Smooth muscle cell (in vitro differentiated cells): ENCODE measurements around the gene DCDC2C. TPM values are rescaled to one million over a fixed set of nuclear protein-coding genes. Genes with fewer than 3 reads are reported as not detected.

Source experiments
- DNase-seq: peaks from one replicate; lab custom pipeline; 2025; ENCODE audit not compliant: unreplicated experiment; lab: John Stamatoyannopoulos, UW
- H2AFZ ChIP-seq: fragments of 200-600 bp; sonication (generic); 2 replicates; pipeline ENCODE4 v1.6.0; 2016; ENCODE audit warnings: antibody characterized with exemption, low read depth, mild to moderate bottlenecking
- H3F3A ChIP-seq: fragments of 200-600 bp; sonication (generic); 2 replicates; pipeline ENCODE4 v1.6.0; 2017; ENCODE audit warnings: antibody characterized with exemption, low read depth
- H3K27ac ChIP-seq: fragments of 200-600 bp; sonication (generic); 2 replicates; pipeline ENCODE4 v1.5.1; 2016; ENCODE audit warnings: low read depth, mild to moderate bottlenecking
- H3K27me3 ChIP-seq: fragments of 200-600 bp; sonication (generic); 2 replicates; pipeline ENCODE4 v1.6.1; 2016; ENCODE audit warnings: low read depth, mild to moderate bottlenecking
- H3K36me3 ChIP-seq: fragments of 200-600 bp; sonication (generic); 2 replicates; pipeline ENCODE4 v1.5.1; 2016; ENCODE audit warnings: low read depth
- H3K4me1 ChIP-seq: fragments of 200-600 bp; sonication (generic); 2 replicates; pipeline ENCODE4 v1.5.1; 2016; ENCODE audit warnings: low read depth
- H3K4me2 ChIP-seq: fragments of 200-600 bp; sonication (generic); 2 replicates; pipeline ENCODE4 v1.6.0; 2016; ENCODE audit warnings: mild to moderate bottlenecking
- H3K4me3 ChIP-seq: fragments of 200-600 bp; sonication (generic); 2 replicates; pipeline ENCODE4 v1.5.1; 2016; ENCODE audit warnings: mild to moderate bottlenecking
- H3K79me2 ChIP-seq: fragments of 200-600 bp; sonication (generic); 2 replicates; pipeline ENCODE4 v1.6.0; 2016; ENCODE audit warnings: low read depth, mild to moderate bottlenecking
- H3K9ac ChIP-seq: fragments of 200-600 bp; sonication (generic); 2 replicates; pipeline ENCODE4 v1.6.0; 2016; ENCODE audit warnings: low read depth
- H3K9me3 ChIP-seq: fragments of 200-600 bp; sonication (generic); replicated peaks from 2 replicates; pipeline ENCODE4 v1.5.1; 2016; ENCODE audit warnings: low read depth
- H4K20me1 ChIP-seq: fragments of 200-600 bp; sonication (generic); 2 replicates; pipeline ENCODE4 v1.6.0; 2016; ENCODE audit warnings: low read depth
- WGBS: methylation state at CpG from one replicate; pipeline ENCODE4 v1.1.7; 2016; ENCODE audit warnings: low lambda C conversion rate; 5-methylcytosine and 5-hydroxymethylcytosine counted together
- polyA plus RNA-seq: library from polyadenylated mRNA; unstranded; fragments of >200 nt; fragmentation: Nextera tagmentation; extraction: Ambion mirVana; gene quantifications from 2 replicates; pipeline ENCODE4 v1.2.1, GENCODE V29; 2016
- total RNA-seq: library from RNA; depleted of rRNA; stranded (reverse); fragments of >200 nt; gene quantifications from 2 replicates; pipeline ENCODE4 v1.2.3, GENCODE V29; 2014
- TF ChIP-seq, protein P1 (sequence below): fragments of 200-600 bp; sonication (generic); IDR thresholded peaks from 2 replicates; pipeline ENCODE4 v1.5.1; 2017; ENCODE audit warnings: borderline replicate concordance, mild to moderate bottlenecking, antibody characterized with exemption; ENCODE audit not compliant: insufficient read depth, poor library complexity, severe bottlenecking

DCDC2C gene
- total and polyA plus RNA-seq, 2 experiments from 2014 or later = not detected

DNA sequence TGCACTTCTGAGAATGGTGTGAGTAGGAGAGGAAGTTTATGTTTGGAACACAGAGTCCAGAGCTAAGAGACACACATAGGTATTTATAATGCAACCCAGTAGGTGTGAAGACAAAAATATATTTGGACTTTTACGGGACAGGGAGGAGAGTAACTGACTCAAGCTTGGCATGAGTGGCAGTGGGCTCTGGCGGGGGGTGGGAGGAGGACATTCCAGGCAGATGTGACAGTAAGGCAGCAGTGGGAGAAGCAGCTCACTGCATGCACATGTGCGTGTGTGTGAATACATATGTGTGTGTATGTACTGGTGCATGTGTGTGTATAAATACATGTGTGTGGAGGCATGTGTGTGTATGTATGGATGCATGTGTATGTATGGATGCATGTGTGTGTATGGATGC is 51.4 kb downstream of the DCDC2C start:
- Histone ChIP-seq H3K4me3 (no peak overlapping the region), H4K20me1 (no peaks in the 10 kb centered on the region), H3K9me3 (no peaks in the 10 kb centered on the region), H3F3A (no peaks in the 10 kb centered on the region), H3K4me1 (no peaks in the 10 kb centered on the region), H3K4me2 (no peak overlapping the region), H2AFZ (no peak overlapping the region), H3K27me3 (peaks cover 7% of the 10 kb centered on the region), H3K9ac (no peak overlapping the region), H3K36me3 (no peaks in the 10 kb centered on the region), H3K79me2 (no peaks in the 10 kb centered on the region), H3K27ac (no peak overlapping the region)
- DNase-seq = no peak
- WGBS = 96% methylated on average over 3 of the region's 3 CpGs
- TF ChIP-seq, protein P1, sequence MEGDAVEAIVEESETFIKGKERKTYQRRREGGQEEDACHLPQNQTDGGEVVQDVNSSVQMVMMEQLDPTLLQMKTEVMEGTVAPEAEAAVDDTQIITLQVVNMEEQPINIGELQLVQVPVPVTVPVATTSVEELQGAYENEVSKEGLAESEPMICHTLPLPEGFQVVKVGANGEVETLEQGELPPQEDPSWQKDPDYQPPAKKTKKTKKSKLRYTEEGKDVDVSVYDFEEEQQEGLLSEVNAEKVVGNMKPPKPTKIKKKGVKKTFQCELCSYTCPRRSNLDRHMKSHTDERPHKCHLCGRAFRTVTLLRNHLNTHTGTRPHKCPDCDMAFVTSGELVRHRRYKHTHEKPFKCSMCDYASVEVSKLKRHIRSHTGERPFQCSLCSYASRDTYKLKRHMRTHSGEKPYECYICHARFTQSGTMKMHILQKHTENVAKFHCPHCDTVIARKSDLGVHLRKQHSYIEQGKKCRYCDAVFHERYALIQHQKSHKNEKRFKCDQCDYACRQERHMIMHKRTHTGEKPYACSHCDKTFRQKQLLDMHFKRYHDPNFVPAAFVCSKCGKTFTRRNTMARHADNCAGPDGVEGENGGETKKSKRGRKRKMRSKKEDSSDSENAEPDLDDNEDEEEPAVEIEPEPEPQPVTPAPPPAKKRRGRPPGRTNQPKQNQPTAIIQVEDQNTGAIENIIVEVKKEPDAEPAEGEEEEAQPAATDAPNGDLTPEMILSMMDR = no peak

DNA sequence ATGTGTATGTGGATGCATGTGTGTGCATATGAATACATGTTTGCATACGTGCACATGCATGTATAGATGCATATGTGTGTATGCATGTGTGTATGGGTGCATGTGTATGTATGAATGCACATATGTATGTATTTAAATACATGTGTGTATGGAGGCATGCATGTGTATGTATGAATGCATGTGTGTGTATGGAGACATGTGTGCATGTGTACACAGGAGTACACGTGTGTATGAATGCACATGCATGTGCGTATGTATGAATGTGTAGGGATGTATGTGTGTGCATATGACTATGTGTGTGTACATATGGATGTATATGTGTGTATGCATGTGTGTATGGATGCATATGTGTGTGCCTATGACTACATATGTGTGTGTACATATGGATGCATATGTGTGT is 51.9 kb downstream of the DCDC2C start:
- H3F3A ChIP-seq = no peaks in the 10 kb centered on the region
- H2AFZ ChIP-seq = no peak overlapping the region
- H3K27me3 ChIP-seq = peaks cover 7% of the 10 kb centered on the region
- no peaks in the 10 kb centered on the region for H3K36me3 ChIP-seq
- H3K9me3 ChIP-seq = no peaks in the 10 kb centered on the region
- TF ChIP-seq, protein P1 = no peak
- 87% methylated on average over 3 of the region's 3 CpGs for WGBS
- no peak overlapping the region for H3K27ac ChIP-seq
- no peak overlapping the region for H3K9ac ChIP-seq
- no peaks in the 10 kb centered on the region for H3K79me2 ChIP-seq
- H3K4me1 ChIP-seq = no peaks in the 10 kb centered on the region
- H4K20me1 ChIP-seq = no peaks in the 10 kb centered on the region
- no peak overlapping the region for H3K4me2 ChIP-seq
- no peak overlapping the region for H3K4me3 ChIP-seq
- DNase-seq = no peak

DNA sequence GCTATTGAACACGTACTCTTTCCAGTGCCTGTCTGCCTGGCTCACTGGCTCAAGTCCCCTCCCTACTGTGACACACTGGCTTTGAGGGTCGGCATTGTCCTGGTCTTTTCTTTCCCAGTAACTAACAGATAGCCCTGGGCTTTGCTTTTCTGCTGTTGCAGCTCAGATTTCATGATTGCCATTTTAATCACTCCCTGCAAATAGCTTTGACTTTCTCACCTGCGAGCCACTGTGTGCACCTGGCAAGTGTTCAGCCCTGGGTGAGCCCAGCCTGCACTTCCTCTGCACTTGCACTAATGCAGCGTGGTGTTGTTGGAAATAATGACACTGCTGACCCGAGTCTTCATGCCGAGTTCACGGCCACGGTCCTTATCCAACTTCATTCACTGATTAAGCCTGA is 52.9 kb downstream of the DCDC2C start:
- no peaks in the 10 kb centered on the region for H3K79me2 ChIP-seq
- no peak for DNase-seq
- H3K36me3 ChIP-seq = no peaks in the 10 kb centered on the region
- H4K20me1 ChIP-seq = no peaks in the 10 kb centered on the region
- H3K4me2 ChIP-seq = no peak overlapping the region
- no peaks in the 10 kb centered on the region for H3K9me3 ChIP-seq
- no peaks in the 10 kb centered on the region for H3F3A ChIP-seq
- 85% methylated on average over 8 of the region's 8 CpGs for WGBS
- TF ChIP-seq, protein P1 = no peak
- H3K9ac ChIP-seq = no peak overlapping the region
- H3K4me3 ChIP-seq = no peak overlapping the region
- H3K27me3 ChIP-seq = peaks cover 7% of the 10 kb centered on the region
- H3K4me1 ChIP-seq = no peaks in the 10 kb centered on the region
- no peak overlapping the region for H2AFZ ChIP-seq
- H3K27ac ChIP-seq = no peak overlapping the region

DNA sequence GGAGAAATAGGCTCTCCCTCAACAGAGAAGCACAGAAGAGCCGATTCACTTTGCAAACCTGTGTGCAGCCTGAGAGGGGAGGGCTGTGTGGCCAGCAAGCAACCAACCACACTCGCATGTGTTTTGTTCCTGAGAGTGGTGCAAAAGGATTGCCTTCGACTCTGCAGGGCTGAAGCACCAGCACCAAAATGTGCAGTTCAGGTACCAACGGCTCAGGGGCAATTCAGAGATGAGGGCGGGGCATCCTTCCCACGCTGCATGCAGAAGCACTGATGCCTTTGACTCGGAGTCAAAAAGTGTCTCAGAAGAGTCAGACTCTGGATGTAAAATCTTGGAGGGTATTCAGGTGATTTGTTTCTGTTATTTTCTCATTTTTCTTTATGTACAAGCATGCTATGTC is 55.5 kb downstream of the DCDC2C start:
- 83% methylated on average over 7 of the region's 7 CpGs for WGBS
- Histone ChIP-seq H3K9me3 (no peaks in the 10 kb centered on the region), H3K4me2 (no peak overlapping the region), H3K4me1 (no peaks in the 10 kb centered on the region), H3K27me3 (peaks cover 1% of the 10 kb centered on the region), H2AFZ (no peak overlapping the region), H4K20me1 (no peaks in the 10 kb centered on the region), H3K27ac (no peak overlapping the region), H3K79me2 (no peaks in the 10 kb centered on the region), H3K36me3 (no peaks in the 10 kb centered on the region), H3F3A (no peaks in the 10 kb centered on the region), H3K9ac (no peak overlapping the region), H3K4me3 (no peak overlapping the region)
- DNase-seq = no peak
- TF ChIP-seq, protein P1 = no peak
